Upper lobe of left lung (tissue), 6 donors: ENCODE data around the gene TNFAIP1. TPM values are rescaled to one million over a fixed set of nuclear protein-coding genes. Genes with fewer than 3 reads are reported as not detected.
"Not testable (repeated sequence)": the region's sequence is repeated elsewhere in the genome, so short reads cannot be mapped to it uniquely, and the experiment has no call there.

Source experiments
- ATAC-seq, 2 donors: fragments of 200-7000 bp; cut with Tn5 transposase; one replicate each; pipeline ENCODE4 v1.9.1; 2022; ENCODE audit warnings: mild to moderate bottlenecking in 2 of 2, moderate library complexity in 2 of 2; ENCODE audit not compliant: low FRiP score in 2 of 2
- DNase-seq, 2 donors: peaks; one replicate each; pipeline ENCODE4 v3.0.0-alpha.2; 2019 to 2020
- H3K27ac ChIP-seq, 4 donors: fragments of 200-600 bp; sonication (generic); one replicate each; pipeline ENCODE4 v1.5.1; 2016 to 2019
- H3K27me3 ChIP-seq, 4 donors: fragments of 200-600 bp; sonication (generic); one replicate each; pipeline ENCODE4 v1.5.1; 2017 to 2019
- H3K36me3 ChIP-seq, 4 donors: fragments of 200-600 bp; sonication (generic); one replicate each; pipeline ENCODE4 v1.5.1; 2016 to 2019
- H3K4me1 ChIP-seq, 4 donors: fragments of 200-600 bp; sonication (generic); one replicate each; pipeline ENCODE4 v1.5.1; 2018 to 2019
- H3K4me3 ChIP-seq, 4 donors: fragments of 200-600 bp; sonication (generic); one replicate each; pipeline ENCODE4 v1.5.1; 2017 to 2019; ENCODE audit warnings: mild to moderate bottlenecking in 2 of 4, moderate library complexity in 1 of 4
- H3K9me3 ChIP-seq, 4 donors: fragments of 200-600 bp; sonication (generic); one replicate each; pipeline ENCODE4 v1.5.1; 2018 to 2019
- CTCF ChIP-seq, 6 experiments: fragments of 450-650 bp in 4 of 6; fragments of 200-600 bp in 2 of 6; sonication (generic) in 2 of 6; IDR thresholded peaks; one replicate each; pipeline ENCODE4 v1.5.1; 2016 to 2019; ENCODE audit warnings: antibody characterized with exemption in 6 of 6
- EP300 ChIP-seq, 4 donors: sonication (generic); formaldehyde crosslinking; IDR thresholded peaks; one replicate each; pipeline ENCODE4 v1.5.1; 2017; ENCODE audit warnings: antibody characterized with exemption in 4 of 4, control low read depth in 2 of 4
- POLR2A ChIP-seq, 4 donors: fragments of 450-650 bp; IDR thresholded peaks; one replicate each; pipeline ENCODE4 v1.5.1; 2016 to 2017; ENCODE audit warnings: antibody characterized with exemption in 4 of 4, mild to moderate bottlenecking in 2 of 4
- POLR2AphosphoS5 ChIP-seq, 2 donors: sonication (generic); formaldehyde crosslinking; IDR thresholded peaks; one replicate each; pipeline ENCODE4 v1.5.1; 2017; ENCODE audit warnings: antibody characterized with exemption in 2 of 2
- WGBS, 2 donors: methylation state at CpG; one replicate each; pipeline ENCODE4 v1.1.5; 2017 to 2018; 5-methylcytosine and 5-hydroxymethylcytosine counted together
- total RNA-seq, 6 donors: library from RNA; depleted of rRNA in 4 of 6; stranded (reverse); fragments of >200 nt in 4 of 6; gene quantifications; one replicate each; pipeline versions ENCODE4 v1.1.0 to v1.2.1, GENCODE V29; 2016 to 2021
- donor health status: DM: no; HTN: no; CAD: no; lungs with moderate emphysema.
- donor health status: DM: no; HTN: yes; CAD: no; lungs with severe emphysema.

The TNFAIP1 gene
- total RNA-seq, 6 donors from 2014 or later, result 27.2 to 74.3 (median 46.4) TPM

GRCh38 chr17:28334666-28335200 is 828 bp upstream of the TNFAIP1 start:
- WGBS, 2 donors, result 8 to 16% methylated on average over 12 to 18 of the region's 18 CpGs
- no peak for ATAC-seq

GRCh38 chr17:28335959-28336871 is 654 bp downstream of the TNFAIP1 start:
- peak; percentile 42 to 54 for ATAC-seq
- no peaks in the 10 kb centered on the region for H3K27me3 ChIP-seq
- TF ChIP-seq POLR2AphosphoS5 (IDR thresholded peaks at IDR 0.05), result peak; percentile 82 to 83
- TF ChIP-seq POLR2A (IDR thresholded peaks at IDR 0.05), result peak in 2 of 4 donors; percentile 8 to 40
- TF ChIP-seq CTCF (IDR thresholded peaks at IDR 0.05), result peak in 1 of 6 experiments; percentile 2
- TF ChIP-seq EP300 (IDR thresholded peaks at IDR 0.05), result peak; percentile 37 to 96 (median 72)
- DNase-seq, result peak in 1 of 2 donors; percentile 76
- H3K4me1 ChIP-seq, result peaks cover 36 to 61% (median 44%) of the 10 kb centered on the region in 4 donors
- peaks cover 8 to 31% (median 24%) of the 10 kb centered on the region in 4 donors for H3K36me3 ChIP-seq
- peak overlapping the region; percentile 94 to 97 (median 96) for H3K27ac ChIP-seq
- peak overlapping the region; percentile 79 to 95 (median 86) for H3K4me3 ChIP-seq
- no peaks in the 10 kb centered on the region for H3K9me3 ChIP-seq
- WGBS, 2 donors, result 5 to 11% methylated on average over 20 to 29 of the region's 29 CpGs

More at GRCh38 chr17:28334666-28335200, 828 bp upstream of the TNFAIP1 start:
- TF ChIP-seq EP300 (IDR thresholded peaks at IDR 0.05) (no peak), CTCF (IDR thresholded peaks at IDR 0.05) (no peak), POLR2AphosphoS5 (IDR thresholded peaks at IDR 0.05) (no peak), POLR2A (IDR thresholded peaks at IDR 0.05) (no peak)
- Histone ChIP-seq H3K36me3 (peaks cover 4 to 31% (median 18%) of the 10 kb centered on the region in 4 donors), H3K4me1 (peaks cover 36 to 59% (median 41%) of the 10 kb centered on the region in 4 donors), H3K9me3 (no peaks in the 10 kb centered on the region), H3K4me3 (peak overlapping the region; percentile 86 to 95 (median 90)), H3K27me3 (no peaks in the 10 kb centered on the region), H3K27ac (peak overlapping the region; percentile 94 to 97 (median 96))
- no peak for DNase-seq

GRCh38 chr17:28338056-28338768 is 2.7 kb downstream of the TNFAIP1 start:
- peak overlapping the region; percentile 50 to 97 (median 83) for H3K27ac ChIP-seq
- H3K4me3 ChIP-seq, result peak overlapping the region in 1 of 4 donors; percentile 11
- 18 to 50% methylated on average over 5 of the region's 5 CpGs for WGBS, 2 donors
- ATAC-seq, result no peak
- TF ChIP-seq CTCF (IDR thresholded peaks at IDR 0.05) (no peak), POLR2AphosphoS5 (IDR thresholded peaks at IDR 0.05) (peak; percentile 32 to 53), EP300 (IDR thresholded peaks at IDR 0.05) (peak in 2 of 4 donors; percentile 24 to 50)
- H3K36me3 ChIP-seq, result peaks cover 23 to 40% (median 37%) of the 10 kb centered on the region in 4 donors
- H3K9me3 ChIP-seq, result no peaks in the 10 kb centered on the region
- H3K4me1 ChIP-seq, result peaks cover 36 to 58% (median 42%) of the 10 kb centered on the region in 4 donors
- DNase-seq, result no peak
- H3K27me3 ChIP-seq, result no peaks in the 10 kb centered on the region

GRCh38 chr17:28338769-28339212 is 3.2 kb downstream of the TNFAIP1 start:
- not testable (repeated sequence) for H3K9me3 ChIP-seq, DNase-seq, H3K27me3 ChIP-seq, H3K4me3 ChIP-seq, ATAC-seq
- peaks cover 29 to 46% (median 43%) of the 10 kb centered on the region in 4 donors for H3K36me3 ChIP-seq
- peaks cover 35 to 52% (median 37%) of the 10 kb centered on the region in 4 donors for H3K4me1 ChIP-seq
- H3K27ac ChIP-seq, result peak overlapping the region; percentile 50 to 97 (median 83)
- 89 to 93% methylated on average over 7 to 8 of the region's 8 CpGs for WGBS, 2 donors
